Body of pancreas (tissue), 4 donors: ENCODE data around the gene PROKR2.

ENCODE experiments used
- POLR2A ChIP-seq, 3 donors: fragments of 450-650 bp; IDR thresholded peaks; one replicate each; pipeline ENCODE4 v1.6.1; 2016; ENCODE audit warnings: antibody characterized with exemption in 3 of 3, mild to moderate bottlenecking in 2 of 3
- TF ChIP-seq, protein P1 (sequence below), 7 experiments: fragments of 450-650 bp in 4 of 7; fragments of 200-600 bp in 3 of 7; sonication (generic) in 3 of 7; IDR thresholded peaks; one replicate each; pipeline ENCODE4 v1.5.1; 2016 to 2019; ENCODE audit warnings: antibody characterized with exemption in 7 of 7

DNA sequence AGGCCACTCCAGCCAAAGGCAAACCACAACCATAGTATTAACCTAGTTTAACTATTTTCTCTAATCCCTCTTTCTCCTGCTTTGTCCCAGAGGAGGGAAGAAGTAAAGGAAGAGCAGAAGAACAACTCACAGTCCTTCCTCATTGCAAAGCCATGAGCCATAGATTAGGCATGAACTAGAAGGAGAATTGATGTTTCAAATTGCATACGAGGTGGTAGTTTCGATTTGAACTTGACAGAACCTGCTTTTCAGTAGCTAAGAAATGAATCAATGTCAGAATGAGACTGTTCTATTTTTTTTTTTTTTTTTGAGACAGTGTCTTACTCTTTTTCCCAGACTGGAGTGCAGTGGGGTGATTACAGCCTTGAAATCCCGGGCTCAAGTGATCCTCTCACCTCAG lies 48.3 kb downstream of the PROKR2 start:
- TF ChIP-seq, protein P1, sequence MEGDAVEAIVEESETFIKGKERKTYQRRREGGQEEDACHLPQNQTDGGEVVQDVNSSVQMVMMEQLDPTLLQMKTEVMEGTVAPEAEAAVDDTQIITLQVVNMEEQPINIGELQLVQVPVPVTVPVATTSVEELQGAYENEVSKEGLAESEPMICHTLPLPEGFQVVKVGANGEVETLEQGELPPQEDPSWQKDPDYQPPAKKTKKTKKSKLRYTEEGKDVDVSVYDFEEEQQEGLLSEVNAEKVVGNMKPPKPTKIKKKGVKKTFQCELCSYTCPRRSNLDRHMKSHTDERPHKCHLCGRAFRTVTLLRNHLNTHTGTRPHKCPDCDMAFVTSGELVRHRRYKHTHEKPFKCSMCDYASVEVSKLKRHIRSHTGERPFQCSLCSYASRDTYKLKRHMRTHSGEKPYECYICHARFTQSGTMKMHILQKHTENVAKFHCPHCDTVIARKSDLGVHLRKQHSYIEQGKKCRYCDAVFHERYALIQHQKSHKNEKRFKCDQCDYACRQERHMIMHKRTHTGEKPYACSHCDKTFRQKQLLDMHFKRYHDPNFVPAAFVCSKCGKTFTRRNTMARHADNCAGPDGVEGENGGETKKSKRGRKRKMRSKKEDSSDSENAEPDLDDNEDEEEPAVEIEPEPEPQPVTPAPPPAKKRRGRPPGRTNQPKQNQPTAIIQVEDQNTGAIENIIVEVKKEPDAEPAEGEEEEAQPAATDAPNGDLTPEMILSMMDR (IDR thresholded peaks at IDR 0.05), result no peak
- no peak for TF ChIP-seq POLR2A (IDR thresholded peaks at IDR 0.05)
